Vagina (tissue), 2 donors: Measurements from ENCODE around the gene FRG2.
"Not testable (repeated sequence)": the region's sequence is repeated elsewhere in the genome, so short reads cannot be mapped to it uniquely, and the experiment has no call there.

ENCODE experiments used
- POLR2A ChIP-seq, 2 donors: fragments of 450-650 bp; IDR thresholded peaks; one replicate each; pipeline ENCODE4 v1.6.1; 2017; ENCODE audit warnings: antibody characterized with exemption in 2 of 2, mild to moderate bottlenecking in 2 of 2, moderate library complexity in 2 of 2
- POLR2AphosphoS5 ChIP-seq, 2 donors: sonication (generic); formaldehyde crosslinking; IDR thresholded peaks; one replicate each; pipeline ENCODE4 v1.9.0; 2017; ENCODE audit warnings: antibody characterized with exemption in 2 of 2, mild to moderate bottlenecking in 2 of 2, low read depth in 1 of 2; ENCODE audit not compliant: insufficient read depth in 1 of 2
- TF ChIP-seq, protein P1 (sequence below), 3 experiments: fragments of 450-650 bp in 2 of 3; fragments of 200-600 bp in 1 of 3; sonication (generic) in 1 of 3; IDR thresholded peaks; one replicate each; pipeline ENCODE4 v1.5.1; 2017 to 2019; ENCODE audit warnings: antibody characterized with exemption in 3 of 3, mild to moderate bottlenecking in 2 of 3, moderate library complexity in 2 of 3

- TF ChIP-seq POLR2A (IDR thresholded peaks at IDR 0.05); POLR2AphosphoS5 (IDR thresholded peaks at IDR 0.05; ENCODE audit: insufficient read depth in 1 of 2, low read depth in 1 of 2): not testable (repeated sequence)
- TF ChIP-seq, protein P1, sequence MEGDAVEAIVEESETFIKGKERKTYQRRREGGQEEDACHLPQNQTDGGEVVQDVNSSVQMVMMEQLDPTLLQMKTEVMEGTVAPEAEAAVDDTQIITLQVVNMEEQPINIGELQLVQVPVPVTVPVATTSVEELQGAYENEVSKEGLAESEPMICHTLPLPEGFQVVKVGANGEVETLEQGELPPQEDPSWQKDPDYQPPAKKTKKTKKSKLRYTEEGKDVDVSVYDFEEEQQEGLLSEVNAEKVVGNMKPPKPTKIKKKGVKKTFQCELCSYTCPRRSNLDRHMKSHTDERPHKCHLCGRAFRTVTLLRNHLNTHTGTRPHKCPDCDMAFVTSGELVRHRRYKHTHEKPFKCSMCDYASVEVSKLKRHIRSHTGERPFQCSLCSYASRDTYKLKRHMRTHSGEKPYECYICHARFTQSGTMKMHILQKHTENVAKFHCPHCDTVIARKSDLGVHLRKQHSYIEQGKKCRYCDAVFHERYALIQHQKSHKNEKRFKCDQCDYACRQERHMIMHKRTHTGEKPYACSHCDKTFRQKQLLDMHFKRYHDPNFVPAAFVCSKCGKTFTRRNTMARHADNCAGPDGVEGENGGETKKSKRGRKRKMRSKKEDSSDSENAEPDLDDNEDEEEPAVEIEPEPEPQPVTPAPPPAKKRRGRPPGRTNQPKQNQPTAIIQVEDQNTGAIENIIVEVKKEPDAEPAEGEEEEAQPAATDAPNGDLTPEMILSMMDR (IDR thresholded peaks at IDR 0.05), result not testable (repeated sequence)
Measured at GRCh38 chr4:190049378-190050239, 22.6 kb upstream of the FRG2 start.
